ENCODE data around the gene REEP5.

DNA sequence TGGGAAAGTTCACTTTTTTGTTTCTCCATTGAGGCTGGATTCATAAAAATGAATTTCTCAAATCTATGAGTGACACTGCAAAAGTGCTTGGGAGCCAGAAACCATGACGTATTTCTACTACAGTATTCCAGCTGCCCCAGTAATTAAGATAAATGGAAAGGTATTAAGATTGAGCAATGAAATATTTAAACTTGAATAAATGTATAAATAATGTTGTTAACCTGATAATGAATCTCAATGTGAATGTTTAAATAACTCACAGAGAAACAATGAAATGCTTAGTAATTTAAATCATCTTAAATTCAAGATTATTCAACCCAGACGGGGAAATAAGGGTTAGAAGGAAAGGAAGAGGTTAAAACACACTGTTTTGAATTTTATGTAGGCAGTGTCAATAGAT is 72.1 kb downstream of the REEP5 start:
- TF ChIP-seq NFYB (CRISPR knock-in tag; conservative IDR thresholded peaks at IDR 0.05; ENCODE audit: low read depth): no peak
- TF ChIP-seq, protein P1, sequence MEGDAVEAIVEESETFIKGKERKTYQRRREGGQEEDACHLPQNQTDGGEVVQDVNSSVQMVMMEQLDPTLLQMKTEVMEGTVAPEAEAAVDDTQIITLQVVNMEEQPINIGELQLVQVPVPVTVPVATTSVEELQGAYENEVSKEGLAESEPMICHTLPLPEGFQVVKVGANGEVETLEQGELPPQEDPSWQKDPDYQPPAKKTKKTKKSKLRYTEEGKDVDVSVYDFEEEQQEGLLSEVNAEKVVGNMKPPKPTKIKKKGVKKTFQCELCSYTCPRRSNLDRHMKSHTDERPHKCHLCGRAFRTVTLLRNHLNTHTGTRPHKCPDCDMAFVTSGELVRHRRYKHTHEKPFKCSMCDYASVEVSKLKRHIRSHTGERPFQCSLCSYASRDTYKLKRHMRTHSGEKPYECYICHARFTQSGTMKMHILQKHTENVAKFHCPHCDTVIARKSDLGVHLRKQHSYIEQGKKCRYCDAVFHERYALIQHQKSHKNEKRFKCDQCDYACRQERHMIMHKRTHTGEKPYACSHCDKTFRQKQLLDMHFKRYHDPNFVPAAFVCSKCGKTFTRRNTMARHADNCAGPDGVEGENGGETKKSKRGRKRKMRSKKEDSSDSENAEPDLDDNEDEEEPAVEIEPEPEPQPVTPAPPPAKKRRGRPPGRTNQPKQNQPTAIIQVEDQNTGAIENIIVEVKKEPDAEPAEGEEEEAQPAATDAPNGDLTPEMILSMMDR (IDR thresholded peaks at IDR 0.05): no peak
- TF ChIP-seq, protein P2, sequence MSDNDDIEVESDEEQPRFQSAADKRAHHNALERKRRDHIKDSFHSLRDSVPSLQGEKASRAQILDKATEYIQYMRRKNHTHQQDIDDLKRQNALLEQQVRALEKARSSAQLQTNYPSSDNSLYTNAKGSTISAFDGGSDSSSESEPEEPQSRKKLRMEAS (CRISPR knock-in tag; IDR thresholded peaks at IDR 0.05): no peak

All from WTC11 (cell line).